SU-DHL-6 (cell line): ENCODE data around the gene STARD10.

Source experiments
- EZH2phosphoT487 ChIP-seq: fragments of 200-600 bp; sonication (generic), shearing (Covaris generic); conservative IDR thresholded peaks from 2 replicates; pipeline ENCODE4 v1.6.1; 2018; ENCODE audit warnings: mild to moderate bottlenecking, antibody characterized with exemption, low read length, moderate library complexity, mixed read lengths
- TF ChIP-seq, protein P1 (sequence below): fragments of 200-600 bp; sonication (generic); IDR thresholded peaks from one replicate; pipeline ENCODE4 v1.5.1; 2017; ENCODE audit warnings: antibody characterized with exemption, mild to moderate bottlenecking, low read length, moderate library complexity; ENCODE audit not compliant: insufficient read depth, poor library complexity, severe bottlenecking

DNA sequence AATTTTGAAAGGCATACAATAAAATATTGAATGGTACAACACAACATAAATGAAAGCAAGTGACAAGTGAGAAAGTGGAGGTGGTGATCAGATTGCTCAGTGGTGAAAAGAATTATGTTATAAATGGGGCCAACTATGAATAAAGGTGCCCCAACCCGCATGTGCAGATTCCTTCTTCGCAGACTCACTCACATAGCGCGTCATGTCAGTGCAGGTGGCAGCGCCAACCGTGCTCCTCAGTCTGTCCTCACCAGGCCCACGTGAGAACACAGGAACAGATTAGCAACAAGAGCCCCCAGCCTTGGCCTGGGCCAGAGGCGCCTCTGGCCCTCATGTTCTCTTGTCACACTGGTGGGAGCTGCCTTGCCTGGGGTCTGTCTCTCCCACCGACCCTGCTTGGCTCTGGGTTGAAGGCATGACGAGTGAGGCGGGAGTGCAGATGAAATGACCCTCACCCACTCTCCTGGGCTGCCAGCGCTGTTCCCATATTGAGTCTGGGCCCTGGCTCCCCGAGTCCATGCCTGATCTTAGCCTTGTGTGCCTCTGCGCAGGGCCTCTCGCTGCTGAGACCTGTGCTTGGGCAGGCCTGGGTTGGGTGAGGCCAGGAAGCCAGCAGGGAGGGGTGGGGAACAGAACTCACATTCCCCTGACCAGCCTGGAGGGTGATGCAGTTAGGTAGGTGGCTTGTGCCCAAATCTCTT, 26.7 kb upstream of the STARD10 start:
- TF ChIP-seq, protein P1, sequence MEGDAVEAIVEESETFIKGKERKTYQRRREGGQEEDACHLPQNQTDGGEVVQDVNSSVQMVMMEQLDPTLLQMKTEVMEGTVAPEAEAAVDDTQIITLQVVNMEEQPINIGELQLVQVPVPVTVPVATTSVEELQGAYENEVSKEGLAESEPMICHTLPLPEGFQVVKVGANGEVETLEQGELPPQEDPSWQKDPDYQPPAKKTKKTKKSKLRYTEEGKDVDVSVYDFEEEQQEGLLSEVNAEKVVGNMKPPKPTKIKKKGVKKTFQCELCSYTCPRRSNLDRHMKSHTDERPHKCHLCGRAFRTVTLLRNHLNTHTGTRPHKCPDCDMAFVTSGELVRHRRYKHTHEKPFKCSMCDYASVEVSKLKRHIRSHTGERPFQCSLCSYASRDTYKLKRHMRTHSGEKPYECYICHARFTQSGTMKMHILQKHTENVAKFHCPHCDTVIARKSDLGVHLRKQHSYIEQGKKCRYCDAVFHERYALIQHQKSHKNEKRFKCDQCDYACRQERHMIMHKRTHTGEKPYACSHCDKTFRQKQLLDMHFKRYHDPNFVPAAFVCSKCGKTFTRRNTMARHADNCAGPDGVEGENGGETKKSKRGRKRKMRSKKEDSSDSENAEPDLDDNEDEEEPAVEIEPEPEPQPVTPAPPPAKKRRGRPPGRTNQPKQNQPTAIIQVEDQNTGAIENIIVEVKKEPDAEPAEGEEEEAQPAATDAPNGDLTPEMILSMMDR = no peak
- TF ChIP-seq EZH2phosphoT487 = no peak
